ENCODE results near the gene SMPD3. TPM values are rescaled to one million over a fixed set of nuclear protein-coding genes. Genes with fewer than 3 reads are reported as not detected.

Gene SMPD3
- total and polyA plus RNA-seq, 10 donors = 0.66 to 6.5 (median 1.9) TPM

- 73 to 88% (median 85%) methylated on average over 5 of the region's 5 CpGs for WGBS, 5 donors
- Histone ChIP-seq H3K27ac (no peak overlapping the region), H3K4me3 (no peak overlapping the region), H3K36me3 (no peaks in the 10 kb centered on the region), H3K9me3 (no peaks in the 10 kb centered on the region), H3K27me3 (replicated peaks in 1 of 7) (no peaks in the 10 kb centered on the region), H3K4me1 (no peaks in the 10 kb centered on the region)
- intact Hi-C loops (cut with DNase I; ENCODE audit: low total_unique reads) = no loop called here
- no peak for DNase-seq
- TF ChIP-seq CTCF (IDR thresholded peaks at IDR 0.05 in 8 of 11, conservative IDR thresholded peaks at IDR 0.05 in 3 of 11) = no peak
- TF ChIP-seq POLR2A (IDR thresholded peaks at IDR 0.05) = no peak
- TF ChIP-seq POLR2AphosphoS5 (IDR thresholded peaks at IDR 0.05) = no peak
These were observed 20.5 kb downstream of the SMPD3 start for GRCh38 chr16:68427649-68428303.

GRCh38 chr16:68426347-68426652 is 22.0 kb downstream of the SMPD3 start:
- no peaks in the 10 kb centered on the region for H3K4me1 ChIP-seq
- no peaks in the 10 kb centered on the region for H3K27me3 ChIP-seq (replicated peaks in 1 of 7)
- intact Hi-C loops (cut with DNase I; ENCODE audit: low total_unique reads) = no loop called here
- no peak overlapping the region for H3K27ac ChIP-seq
- TF ChIP-seq POLR2AphosphoS5 (IDR thresholded peaks at IDR 0.05) (no peak), CTCF (IDR thresholded peaks at IDR 0.05 in 8 of 11, conservative IDR thresholded peaks at IDR 0.05 in 3 of 11) (no peak), POLR2A (IDR thresholded peaks at IDR 0.05) (no peak)
- no peaks in the 10 kb centered on the region for H3K36me3 ChIP-seq
- no peak for DNase-seq
- no peak overlapping the region for H3K4me3 ChIP-seq
- no peaks in the 10 kb centered on the region for H3K9me3 ChIP-seq

GRCh38 chr16:68425498-68426346 is 22.6 kb downstream of the SMPD3 start:
- H3K27me3 ChIP-seq (replicated peaks in 1 of 7) = no peaks in the 10 kb centered on the region
- no peak for TF ChIP-seq CTCF (IDR thresholded peaks at IDR 0.05 in 8 of 11, conservative IDR thresholded peaks at IDR 0.05 in 3 of 11)
- no peak for TF ChIP-seq POLR2AphosphoS5 (IDR thresholded peaks at IDR 0.05)
- TF ChIP-seq POLR2A (IDR thresholded peaks at IDR 0.05) = no peak
- WGBS, 5 donors = 64 to 80% (median 69%) methylated on average over 9 of the region's 9 CpGs
- H3K36me3 ChIP-seq = no peaks in the 10 kb centered on the region
- no peak overlapping the region for H3K27ac ChIP-seq
- H3K4me1 ChIP-seq = no peaks in the 10 kb centered on the region
- H3K4me3 ChIP-seq = no peak overlapping the region
- H3K9me3 ChIP-seq = no peaks in the 10 kb centered on the region
- intact Hi-C loops (cut with DNase I; ENCODE audit: low total_unique reads) = no loop called here
- DNase-seq = no peak

- H3K27me3 ChIP-seq (replicated peaks in 1 of 7) = no peaks in the 10 kb centered on the region
- H3K27ac ChIP-seq = no peak overlapping the region
- 69 to 87% (median 82%) methylated on average over 4 to 5 of the region's 5 CpGs for WGBS, 5 donors
- no peaks in the 10 kb centered on the region for H3K36me3 ChIP-seq
- intact Hi-C loops (cut with DNase I; ENCODE audit: low total_unique reads) = no loop called here
- no peak for DNase-seq
- TF ChIP-seq POLR2AphosphoS5 (IDR thresholded peaks at IDR 0.05) (no peak), POLR2A (IDR thresholded peaks at IDR 0.05) (no peak), CTCF (IDR thresholded peaks at IDR 0.05 in 8 of 11, conservative IDR thresholded peaks at IDR 0.05 in 3 of 11) (no peak)
- no peaks in the 10 kb centered on the region for H3K9me3 ChIP-seq
- no peak overlapping the region for H3K4me3 ChIP-seq
- H3K4me1 ChIP-seq = peaks cover 0 to 4% (median under 1%) of the 10 kb centered on the region in 6 donors
These were observed 24.5 kb downstream of the SMPD3 start for GRCh38 chr16:68423771-68424170.

Data from spleen (tissue), 11 donors.